Amniotic stem cell (primary cell): ENCODE data around the gene BTBD19.

Source experiments
- DNase-seq: peaks from one replicate; lab custom pipeline; 2025; lab: John Stamatoyannopoulos, UW

Gene BTBD19

GRCh38 chr1:44855742-44856141 lies 47.4 kb downstream of the BTBD19 start:
- no peak for DNase-seq

GRCh38 chr1:44857446-44857845 lies 49.1 kb downstream of the BTBD19 start:
- DNase-seq, result no peak

DNA sequence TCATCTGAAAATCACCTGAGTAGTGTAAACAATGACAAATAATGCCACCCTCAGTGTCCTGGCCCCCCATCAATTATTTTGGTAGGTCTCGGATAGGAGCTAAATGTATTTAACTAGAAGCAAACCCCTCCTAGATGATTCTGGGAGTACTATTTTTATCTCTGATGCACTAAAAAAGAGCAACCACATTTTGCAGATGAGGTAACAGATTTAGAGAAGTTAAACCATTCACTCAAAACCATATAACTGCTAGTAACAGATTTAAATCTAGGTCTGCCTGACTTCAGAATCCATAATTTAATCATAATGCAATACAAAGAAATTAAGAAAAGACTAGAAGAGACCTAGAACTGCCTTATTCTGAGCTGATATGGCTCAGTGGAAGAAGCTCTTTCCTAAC lies 52.0 kb downstream of the BTBD19 start:
- DNase-seq, result no peak

DNA sequence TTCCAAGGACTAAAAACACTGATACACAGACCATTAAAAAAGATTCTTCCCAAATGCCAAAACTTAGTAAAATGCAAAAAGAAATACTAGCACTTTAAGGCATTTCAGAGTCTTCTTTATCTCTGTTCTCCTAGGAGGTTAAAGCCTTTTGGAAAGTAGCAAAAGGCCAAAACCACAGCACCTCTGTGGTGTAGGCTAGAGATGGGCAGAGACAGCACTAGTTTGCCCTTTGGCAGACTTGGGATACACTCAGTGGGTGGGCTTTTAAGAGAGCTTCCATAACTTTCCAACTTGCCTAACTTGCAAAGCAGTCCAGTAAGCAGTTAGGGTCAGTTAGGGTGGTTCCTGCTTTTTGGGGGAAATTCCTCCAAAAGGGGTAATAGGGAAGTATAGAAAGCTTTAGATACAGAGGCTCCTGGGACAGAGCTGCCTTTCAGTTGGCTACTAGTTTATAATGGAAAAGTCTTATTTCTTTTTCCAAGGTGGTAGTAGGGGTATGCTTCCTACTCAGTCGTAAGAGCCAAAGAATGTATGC lies 52.6 kb downstream of the BTBD19 start:
- DNase-seq, result no peak

DNA sequence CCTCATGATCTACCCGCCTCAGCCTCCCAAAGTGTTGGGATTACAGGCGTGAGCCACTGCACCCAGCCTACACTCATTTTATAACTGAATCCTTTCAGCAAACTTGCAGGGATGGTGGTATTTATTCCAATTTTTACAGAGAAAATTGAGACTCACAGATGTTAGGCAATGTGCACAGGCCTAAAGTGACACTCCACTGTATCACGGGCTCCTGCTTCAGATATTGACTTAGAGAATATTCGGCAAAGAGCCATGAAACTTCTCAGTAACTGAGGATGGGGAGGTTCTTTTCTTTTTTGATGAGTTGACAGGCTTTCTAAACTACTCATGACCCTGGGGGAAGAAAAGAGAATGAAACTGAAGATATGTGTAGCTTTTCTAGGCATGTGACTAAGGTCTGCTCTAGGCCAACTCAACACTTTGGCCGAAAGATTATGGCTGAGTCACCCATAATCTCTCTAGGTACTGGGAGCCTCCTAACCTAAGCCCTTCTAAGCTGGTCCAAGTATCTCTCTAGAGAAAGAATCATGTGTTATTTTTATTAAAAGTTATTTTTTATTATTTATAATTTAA lies 54.6 kb downstream of the BTBD19 start:
- no peak for DNase-seq
